H1 (cell line): ENCODE measurements around the gene HINT1. TPM values are rescaled to one million over a fixed set of nuclear protein-coding genes. Genes with fewer than 3 reads are reported as not detected.

Experiments used
- CTCF ChIA-PET: fragments of 300-600 bp; sonication (Branson Sonifier 250); formaldehyde crosslinking; loops from one replicate; lab custom pipeline; 2021; ENCODE audit not compliant: partially characterized antibody; lab: Charles Lee
- POLR2A ChIA-PET: fragments of 300-600 bp; sonication (Branson Sonifier 250); formaldehyde crosslinking; loops from one replicate; lab custom pipeline; 2021; ENCODE audit warnings: inconsistent platforms; ENCODE audit not compliant: partially characterized antibody; lab: Charles Lee
- DNase-seq, 2 experiments: peaks; one replicate each; pipeline versions ENCODE4 v3.0.0 to v3.0.0-alpha.2; 2010 to 2022; ENCODE audit warnings: low spot score in 2 of 2, low read depth in 1 of 2, mixed read lengths in 1 of 2
- FAIRE-seq: peaks from 2 replicates; lab custom pipeline; 2011; peaks lifted over from hg19 to GRCh38; lab: Jason Lieb, UNC
- H2AFZ ChIP-seq: 2 replicates; pipeline ENCODE4 v1.8.1; 2012; ENCODE audit warnings: low read length, inconsistent platforms
- H2AK5ac ChIP-seq: 2 replicates; pipeline ENCODE4 v1.6.1; 2013; ENCODE audit warnings: low read depth, low read length
- H2BK120ac ChIP-seq: replicated peaks from 2 replicates; pipeline ENCODE3; 2013; ENCODE audit warnings: low read depth, low read length, inconsistent platforms
- H2BK12ac ChIP-seq: 2 replicates; pipeline ENCODE4 v1.6.1; 2013; ENCODE audit warnings: low read depth, low read length
- H2BK15ac ChIP-seq: 2 replicates; pipeline ENCODE4 v1.6.1; 2013; ENCODE audit warnings: low read length
- H2BK20ac ChIP-seq: 2 replicates; pipeline ENCODE4 v1.6.1; 2013; ENCODE audit warnings: low read length
- H2BK5ac ChIP-seq: 2 replicates; pipeline ENCODE4 v1.6.1; 2013; ENCODE audit warnings: low read depth, low read length
- H3K14ac ChIP-seq: 2 replicates; pipeline ENCODE4 v1.6.1; 2013; ENCODE audit warnings: inconsistent platforms; ENCODE audit not compliant: insufficient read length
- H3K18ac ChIP-seq: 2 replicates; pipeline ENCODE4 v1.6.1; 2013; ENCODE audit warnings: low read length; ENCODE audit errors: extremely low read depth
- H3K23ac ChIP-seq: 2 replicates; pipeline ENCODE4 v1.6.1; 2013; ENCODE audit warnings: inconsistent platforms; ENCODE audit not compliant: insufficient read length
- H3K23me2 ChIP-seq: 2 replicates; pipeline ENCODE4 v1.6.1; 2013; ENCODE audit warnings: low read depth, low read length
- H3K27ac ChIP-seq: 2 replicates; pipeline ENCODE4 v1.6.1; 2011; ENCODE audit warnings: low read depth, low read length, inconsistent platforms
- H3K27me3 ChIP-seq, 4 experiments: replicated peaks in 1 of 4; 1 replicate in 1 of 4; 2 replicates in 3 of 4; pipeline versions ENCODE4 v1.6.1 to v1.8.1; 2011 to 2013; ENCODE audit warnings: low read length in 3 of 4, mild to moderate bottlenecking in 3 of 4, inconsistent platforms in 2 of 4, mixed read lengths in 2 of 4, moderate library complexity in 1 of 4; ENCODE audit not compliant: control insufficient read depth in 3 of 4, insufficient read depth in 3 of 4; ENCODE audit errors: extremely low read depth in 1 of 4
- H3K36me3 ChIP-seq, 4 experiments: 2 replicates each; pipeline versions ENCODE4 v1.6.1 to v1.8.1; 2011 to 2013; ENCODE audit warnings: mild to moderate bottlenecking in 4 of 4, low read length in 3 of 4, moderate library complexity in 2 of 4, control low read depth in 1 of 4, inconsistent platforms in 1 of 4; ENCODE audit not compliant: insufficient read depth in 4 of 4, control insufficient read depth in 2 of 4
- H3K4ac ChIP-seq: replicated peaks from 2 replicates; pipeline ENCODE3; 2013; ENCODE audit warnings: low read length, low read depth, mixed read lengths, inconsistent platforms; ENCODE audit not compliant: insufficient read length
- H3K4me1 ChIP-seq, 4 experiments: replicated peaks in 1 of 4; 1 replicate in 1 of 4; 2 replicates in 3 of 4; pipeline versions ENCODE4 v1.6.1 to v1.8.1; 2011 to 2013; ENCODE audit warnings: low read length in 3 of 4, inconsistent platforms in 2 of 4, mixed read lengths in 1 of 4; ENCODE audit not compliant: insufficient read depth in 4 of 4, control insufficient read depth in 3 of 4
- H3K4me2 ChIP-seq, 2 experiments: 2 replicates each; pipeline versions ENCODE4 v1.6.1 to v1.8.1; 2011 to 2013; ENCODE audit warnings: low read depth in 2 of 2, low read length in 2 of 2, control low read depth in 1 of 2, inconsistent platforms in 1 of 2, mild to moderate bottlenecking in 1 of 2; ENCODE audit not compliant: insufficient read depth in 1 of 2
- H3K4me3 ChIP-seq, 4 experiments: fragments of 200-600, 300-600 bp in 1 of 4; sonication (generic), shearing (Covaris generic), sonication (Bioruptor Twin) in 1 of 4; 2 replicates each; pipeline versions ENCODE4 v1.5.1 to v1.8.1; 2011 to 2016; ENCODE audit warnings: low read length in 4 of 4, low read depth in 3 of 4, control low read depth in 2 of 4, inconsistent platforms in 2 of 4, mild to moderate bottlenecking in 2 of 4, mixed read lengths in 1 of 4, moderate library complexity in 1 of 4; ENCODE audit not compliant: insufficient read depth in 2 of 4; ENCODE audit errors: extremely low read depth in 1 of 4
- H3K56ac ChIP-seq: replicated peaks from 2 replicates; pipeline ENCODE3; 2013; ENCODE audit warnings: low read depth, mild to moderate bottlenecking, mixed read lengths, low read length, inconsistent platforms; ENCODE audit not compliant: insufficient read length
- H3K79me1 ChIP-seq: 2 replicates; pipeline ENCODE4 v1.6.1; 2013; ENCODE audit warnings: low read depth, low read length, control low read depth
- H3K79me2 ChIP-seq, 2 experiments: 2 replicates each; pipeline versions ENCODE4 v1.6.1 to v1.8.1; 2012 to 2013; ENCODE audit warnings: low read length in 2 of 2, mild to moderate bottlenecking in 2 of 2, inconsistent platforms in 1 of 2; ENCODE audit not compliant: insufficient read depth in 2 of 2, control insufficient read depth in 1 of 2
- H3K9ac ChIP-seq, 4 experiments: replicated peaks in 1 of 4; 1 replicate in 1 of 4; 2 replicates in 3 of 4; pipeline versions ENCODE4 v1.6.1 to v1.8.1; 2011 to 2013; ENCODE audit warnings: low read depth in 3 of 4, low read length in 3 of 4, control low read depth in 2 of 4, mild to moderate bottlenecking in 2 of 4, moderate library complexity in 2 of 4, inconsistent platforms in 1 of 4; ENCODE audit errors: extremely low read depth in 1 of 4
- H3K9me3 ChIP-seq, 2 experiments: 2 replicates each; pipeline versions ENCODE4 v1.6.1 to v1.8.1; 2012 to 2013; ENCODE audit warnings: mild to moderate bottlenecking in 2 of 2, moderate library complexity in 2 of 2, control low read depth in 1 of 2, inconsistent platforms in 1 of 2, low read depth in 1 of 2, low read length in 1 of 2, mixed read lengths in 1 of 2; ENCODE audit not compliant: insufficient read depth in 2 of 2
- H4K20me1 ChIP-seq, 2 experiments: replicated peaks in 1 of 2; 2 replicates each; pipeline versions ENCODE3 to v1.8.1; 2011 to 2013; ENCODE audit warnings: inconsistent platforms in 2 of 2, low read length in 2 of 2, mild to moderate bottlenecking in 1 of 2; ENCODE audit not compliant: insufficient read depth in 2 of 2, control insufficient read depth in 1 of 2
- H4K5ac ChIP-seq: 2 replicates; pipeline ENCODE4 v1.6.1; 2013; ENCODE audit warnings: low read length, low read depth, mixed read lengths, inconsistent platforms; ENCODE audit not compliant: insufficient read length
- H4K8ac ChIP-seq: 2 replicates; pipeline ENCODE4 v1.8.0; 2013; ENCODE audit warnings: mild to moderate bottlenecking, moderate library complexity, low read length, inconsistent platforms; ENCODE audit not compliant: insufficient read depth; ENCODE audit errors: extremely low read depth
- H4K91ac ChIP-seq: replicated peaks from 2 replicates; pipeline ENCODE3; 2013; ENCODE audit warnings: low read length, mixed read lengths, inconsistent platforms; ENCODE audit not compliant: insufficient read length
- BACH1 ChIP-seq: IDR thresholded peaks from 2 replicates; pipeline ENCODE4 v1.6.1; 2012; ENCODE audit warnings: low read length, improper control_type of control experiment
- BRCA1 ChIP-seq: IDR thresholded peaks from 2 replicates; pipeline ENCODE4 v1.6.1; 2012; ENCODE audit warnings: low read depth, low read length, improper control_type of control experiment
- CBX5 ChIP-seq: fragments of 300-800, 300-1000 bp; sonication (generic); IDR thresholded peaks from 2 replicates; pipeline ENCODE4 v1.7.1; 2016; ENCODE audit warnings: antibody characterized with exemption, low read length, low read depth
- CBX8 ChIP-seq: fragments of 300-800, 300-1000 bp; sonication (generic); IDR thresholded peaks from 2 replicates; pipeline ENCODE4 v1.7.1; 2016; ENCODE audit warnings: low read depth, low read length, borderline replicate concordance
- HDAC6 ChIP-seq: IDR thresholded peaks from one replicate; pipeline ENCODE4 v1.7.1; 2012; ENCODE audit warnings: low read depth, mild to moderate bottlenecking, inconsistent platforms, low read length, moderate library complexity
- JUND ChIP-seq: IDR thresholded peaks from 2 replicates; pipeline ENCODE4 v1.6.1; 2011; ENCODE audit warnings: mild to moderate bottlenecking, improper control_type of control experiment, low read length
- POLR2A ChIP-seq, 2 experiments: IDR thresholded peaks; 1 replicate in 1 of 2; 2 replicates in 1 of 2; pipeline ENCODE4 v1.6.1; 2011; ENCODE audit warnings: low read depth in 2 of 2, low read length in 2 of 2, mild to moderate bottlenecking in 2 of 2; ENCODE audit errors: control extremely low read depth in 1 of 2
- RBBP5 ChIP-seq: IDR thresholded peaks from 2 replicates; pipeline ENCODE4 v1.7.1; 2012; ENCODE audit warnings: low read depth, mild to moderate bottlenecking, inconsistent platforms, low read length, moderate library complexity, borderline replicate concordance
- RFX5 ChIP-seq: IDR thresholded peaks from 2 replicates; pipeline ENCODE4 v1.6.1; 2011; ENCODE audit warnings: low read depth, low read length, improper control_type of control experiment, borderline replicate concordance
- SAP30 ChIP-seq: fragments of 300-600 bp; sonication (generic); IDR thresholded peaks from 2 replicates; pipeline ENCODE4 v1.7.1; 2012; ENCODE audit warnings: low read length, moderate library complexity, mild to moderate bottlenecking, inconsistent platforms; ENCODE audit not compliant: insufficient read depth, insufficient replicate concordance
- SRF ChIP-seq: IDR thresholded peaks from 2 replicates; pipeline ENCODE4 v1.6.1; 2011; ENCODE audit warnings: mild to moderate bottlenecking, low read depth, low read length, moderate library complexity
- WGBS, 2 experiments: shearing (Covaris generic) in 1 of 2; methylation state at CpG; one replicate each; pipeline versions ENCODE4 v1.1.6 to v1.1.7; 2013 to 2015; ENCODE audit warnings: low lambda C conversion rate in 2 of 2, mixed read lengths in 2 of 2, inconsistent platforms in 1 of 2, low coverage in 1 of 2, missing lambda C conversion rate in 1 of 2; ENCODE audit not compliant: insufficient replicate concordance in 2 of 2, insufficient coverage in 1 of 2, insufficient read length in 1 of 2; ENCODE audit errors: extremely low coverage in 1 of 2, missing lambda C conversion rate in 1 of 2; 5-methylcytosine and 5-hydroxymethylcytosine counted together
- polyA plus RNA-seq, 7 experiments: library from polyadenylated mRNA; depleted of rRNA in 3 of 7; stranded (reverse) in 5 of 7; unstranded in 2 of 7; fragments of >200 nt in 5 of 7; fragments of 200-250 nt in 2 of 7; gene quantifications; 1 replicate in 5 of 7; 2 replicates in 1 of 7; 4 replicates in 1 of 7; pipeline versions ENCODE4 v1.2.1 to v1.2.3, GENCODE V29; 2011 to 2013; ENCODE audit warnings: missing spikeins in 2 of 7, mixed read lengths in 2 of 7
- total RNA-seq: library from RNA; stranded (reverse); fragmentation: NEBNext Ultra II Directional; extraction: Animal tissue kit (Norgen Biotek cat#: 25700); gene quantifications from 2 replicates; pipeline ENCODE4 v1.2.1, GENCODE V29; 2021

Gene HINT1
- total and polyA plus RNA-seq, 2 of the 8 experiments (the other 6 are each of a cell fraction or from before 2014, with no cell fraction given): 230 to 479 TPM

GRCh38 chr5:131198625-131199024 lies 33.6 kb upstream of the HINT1 start:
- no peaks in the 10 kb centered on the region for H3K27me3 ChIP-seq
- no peak overlapping the region for H3K18ac ChIP-seq
- H3K9me3 ChIP-seq: no peaks in the 10 kb centered on the region
- H3K4me3 ChIP-seq: no peak overlapping the region
- no peak overlapping the region for H4K91ac ChIP-seq
- no peak overlapping the region for H2BK5ac ChIP-seq
- H4K5ac ChIP-seq: no peak overlapping the region
- no peaks in the 10 kb centered on the region for H3K79me1 ChIP-seq
- H2BK20ac ChIP-seq: no peak overlapping the region
- no peak overlapping the region for H3K4ac ChIP-seq
- no peak overlapping the region for H3K4me2 ChIP-seq
- no peak overlapping the region for H2BK15ac ChIP-seq
- FAIRE-seq (no peak), DNase-seq (no peak)
- no peak overlapping the region for H3K56ac ChIP-seq
- no peak overlapping the region for H2AK5ac ChIP-seq
- H3K4me1 ChIP-seq: no peaks in the 10 kb centered on the region
- ChIA-PET POLR2A (no interaction called here), CTCF (interaction anchor here (0.6 kb wide), 1 partner anchor 327 kb away, joined by 4 read pairs; no protein-coding TSS in a partner anchor)
- no peak overlapping the region for H3K9ac ChIP-seq
- H3K36me3 ChIP-seq: no peaks in the 10 kb centered on the region
- no peak overlapping the region for H2AFZ ChIP-seq
- H3K23me2 ChIP-seq: no peaks in the 10 kb centered on the region
- no peak overlapping the region for H3K23ac ChIP-seq
- H3K14ac ChIP-seq: no peak overlapping the region
- no peak overlapping the region for H2BK12ac ChIP-seq
- no peak overlapping the region for H2BK120ac ChIP-seq
- WGBS, 2 experiments: 90% methylated on average over 5 of the region's 5 CpGs; no CpG with 5 or more reads in 1 of the 2 experiments
- TF ChIP-seq JUND (no peak), SRF (no peak), SAP30 (no peak), BACH1 (no peak), CBX5 (no peak), BRCA1 (no peak), RFX5 (no peak), HDAC6 (no peak), CBX8 (no peak), POLR2A (IDR thresholded peaks at IDR 0.05; ENCODE audit: control extremely low read depth in 1 of 2, low read depth in 2 of 2, low read length in 2 of 2) (no peak), RBBP5 (no peak)
- H3K27ac ChIP-seq: no peak overlapping the region
- no peaks in the 10 kb centered on the region for H3K79me2 ChIP-seq
- H4K20me1 ChIP-seq: no peaks in the 10 kb centered on the region
- no peak overlapping the region for H4K8ac ChIP-seq
